Liver (tissue), 9 donors: ENCODE measurements around the gene IFT52. TPM values are rescaled to one million over a fixed set of nuclear protein-coding genes. Genes with fewer than 3 reads are reported as not detected.

ENCODE experiments used
- DNase-seq: peaks from one replicate; pipeline ENCODE4 v3.0.0-alpha.2; 2017; ENCODE audit warnings: low spot score
- H3K27ac ChIP-seq, 2 donors: one replicate each; pipeline ENCODE4 v1.7.0; 2013; ENCODE audit warnings: inconsistent platforms in 2 of 2, low read length in 2 of 2, control low read depth in 1 of 2, low read depth in 1 of 2, mild to moderate bottlenecking in 1 of 2
- H3K27me3 ChIP-seq, 4 donors: one replicate each; pipeline versions ENCODE4 v1.6.1 to v1.7.0; 2013; ENCODE audit warnings: low read length in 3 of 4, inconsistent platforms in 1 of 4, mild to moderate bottlenecking in 1 of 4, moderate library complexity in 1 of 4; ENCODE audit not compliant: control insufficient read depth in 4 of 4, insufficient read depth in 4 of 4
- H3K36me3 ChIP-seq, 4 donors: one replicate each; pipeline versions ENCODE4 v1.6.1 to v1.7.0; 2013; ENCODE audit warnings: low read length in 3 of 4, mild to moderate bottlenecking in 3 of 4, low read depth in 1 of 4, moderate library complexity in 1 of 4; ENCODE audit not compliant: control insufficient read depth in 4 of 4, insufficient read depth in 3 of 4
- H3K4me1 ChIP-seq, 4 donors: one replicate each; pipeline versions ENCODE4 v1.6.1 to v1.7.0; 2013; ENCODE audit warnings: low read length in 3 of 4, mild to moderate bottlenecking in 3 of 4, moderate library complexity in 1 of 4; ENCODE audit not compliant: control insufficient read depth in 4 of 4, insufficient read depth in 4 of 4
- H3K4me3 ChIP-seq, 3 donors: one replicate each; pipeline versions ENCODE4 v1.6.1 to v1.7.0; 2013; ENCODE audit warnings: low read length in 3 of 3, control low read depth in 1 of 3, low read depth in 1 of 3, mild to moderate bottlenecking in 1 of 3
- H3K9ac ChIP-seq, 2 donors: one replicate each; pipeline ENCODE4 v1.7.0; 2013; ENCODE audit warnings: low read length in 2 of 2, mild to moderate bottlenecking in 2 of 2, moderate library complexity in 2 of 2, control low read depth in 1 of 2, low read depth in 1 of 2
- H3K9me3 ChIP-seq, 4 donors: one replicate each; pipeline versions ENCODE4 v1.6.1 to v1.7.0; 2013; ENCODE audit warnings: low read length in 3 of 4; ENCODE audit not compliant: control insufficient read depth in 4 of 4
- ATF3 ChIP-seq: IDR thresholded peaks from 2 replicates; pipeline ENCODE4 v1.6.1; 2016; ENCODE audit warnings: antibody characterized with exemption
- CTCF ChIP-seq: fragments of 150-350 bp; IDR thresholded peaks from 2 replicates; pipeline ENCODE4 v1.5.1; 2017; ENCODE audit warnings: improper control_type of control experiment, low read depth, low read length; ENCODE audit not compliant: missing input control
- EGR1 ChIP-seq, 2 donors: IDR thresholded peaks; 2 replicates each; pipeline ENCODE4 v1.6.1; 2016 to 2018; ENCODE audit warnings: antibody characterized with exemption in 2 of 2, low read depth in 2 of 2
- FOXA1 ChIP-seq: IDR thresholded peaks from 2 replicates; pipeline ENCODE4 v1.6.1; 2016; ENCODE audit warnings: antibody characterized with exemption
- FOXA2 ChIP-seq: IDR thresholded peaks from 2 replicates; pipeline ENCODE4 v1.6.1; 2016; ENCODE audit warnings: antibody characterized with exemption
- GABPA ChIP-seq, 2 donors: IDR thresholded peaks in 1 of 2; conservative IDR thresholded peaks in 1 of 2; 2 replicates each; pipeline ENCODE4 v1.6.1; 2016; ENCODE audit warnings: antibody characterized with exemption in 2 of 2, mild to moderate bottlenecking in 1 of 2, moderate library complexity in 1 of 2
- HNF4A ChIP-seq, 2 donors: conservative IDR thresholded peaks; 2 replicates each; pipeline ENCODE4 v1.6.1; 2016; ENCODE audit warnings: antibody characterized with exemption in 2 of 2, mild to moderate bottlenecking in 2 of 2
- HNF4G ChIP-seq: IDR thresholded peaks from 2 replicates; pipeline ENCODE4 v1.6.1; 2016; ENCODE audit warnings: antibody characterized with exemption
- JUND ChIP-seq, 2 donors: IDR thresholded peaks; 2 replicates each; pipeline ENCODE4 v1.6.1; 2016; ENCODE audit warnings: antibody characterized with exemption in 2 of 2
- MAX ChIP-seq: IDR thresholded peaks from 2 replicates; pipeline ENCODE4 v1.6.1; 2016; ENCODE audit warnings: antibody characterized with exemption
- NR2F2 ChIP-seq: IDR thresholded peaks from 2 replicates; pipeline ENCODE4 v1.6.1; 2016; ENCODE audit warnings: antibody characterized with exemption
- RAD21 ChIP-seq, 2 donors: IDR thresholded peaks; 2 replicates each; pipeline ENCODE4 v1.6.1; 2016; ENCODE audit warnings: antibody characterized with exemption in 2 of 2, mild to moderate bottlenecking in 2 of 2
- REST ChIP-seq: IDR thresholded peaks from 2 replicates; pipeline ENCODE4 v1.6.1; 2016; ENCODE audit warnings: antibody characterized with exemption, mild to moderate bottlenecking
- RXRA ChIP-seq, 2 donors: IDR thresholded peaks; 2 replicates each; pipeline ENCODE4 v1.6.1; 2017 to 2018; ENCODE audit warnings: antibody characterized with exemption in 2 of 2, mild to moderate bottlenecking in 1 of 2
- SP1 ChIP-seq: IDR thresholded peaks from 2 replicates; pipeline ENCODE4 v1.6.1; 2018; ENCODE audit warnings: antibody characterized with exemption, mild to moderate bottlenecking
- TAF1 ChIP-seq: conservative IDR thresholded peaks from 2 replicates; pipeline ENCODE4 v1.6.1; 2016; ENCODE audit warnings: antibody characterized with exemption, mild to moderate bottlenecking
- YY1 ChIP-seq: IDR thresholded peaks from 2 replicates; pipeline ENCODE4 v1.6.1; 2016; ENCODE audit warnings: antibody characterized with exemption, mild to moderate bottlenecking
- ZBTB33 ChIP-seq: IDR thresholded peaks from 2 replicates; pipeline ENCODE4 v1.6.1; 2016; ENCODE audit warnings: antibody characterized with exemption
- WGBS: extraction: QIAGEN DNeasy Blood & Tissue Kit; methylation state at CpG from one replicate; pipeline ENCODE4 v1.1.7; 2013; 5-methylcytosine and 5-hydroxymethylcytosine counted together
- polyA plus RNA-seq, 2 donors: library from polyadenylated mRNA; stranded (reverse) in 1 of 2; unstranded in 1 of 2; fragments of 200-250 nt in 1 of 2; fragments of >200 nt in 1 of 2; fragmentation: Nextera tagmentation in 1 of 2; extraction: Ambion mirVana in 1 of 2; gene quantifications; one replicate each; pipeline versions ENCODE4 v1.2.1 to v1.2.3, GENCODE V29; 2013 to 2015
- total RNA-seq, 2 donors: library from RNA; depleted of rRNA; stranded (reverse); fragments of >200 nt; gene quantifications; one replicate each; pipeline ENCODE4 v1.2.3, GENCODE V29; 2014
- donor health status: healthy.
- donor health status: healthy.
- donor health status: healthy.
- donor health status: healthy.
- donor health status: healthy.

Gene IFT52
- total and polyA plus RNA-seq, 4 donors, result 3.3 to 24.3 (median 4.8) TPM

GRCh38 chr20:43558412-43559146 lies 32.2 kb upstream of the IFT52 start, which contains the start of gene SGK2:
Gene SGK2 (plus strand): TSS chr20:43559027. CDS start chr20:43566496, 7,469 bp downstream.
- H3K27ac ChIP-seq, result peak within 1 kb of the TSS; percentile 62 to 87
- peak within 1 kb of the TSS; percentile 66 to 87 (median 86) for H3K4me3 ChIP-seq
- WGBS, result 25% methylated on average over 12 of the region's 12 CpGs
- peaks cover 7 to 45% (median 28%) of the 10 kb centered on the region in 4 donors for H3K4me1 ChIP-seq
- DNase-seq, result peak; percentile 60
- peaks cover 0 to 5% (median 0%) of the 10 kb centered on the region in 4 donors for H3K36me3 ChIP-seq
- peak within 1 kb of the TSS; percentile 31 to 67 for H3K9ac ChIP-seq
- no peaks in the 10 kb centered on the region for H3K9me3 ChIP-seq
- H3K27me3 ChIP-seq, result no peaks in the 10 kb centered on the region
- TF ChIP-seq YY1 (peak; percentile 35), JUND (IDR thresholded peaks at IDR 0.05) (peak; percentile 17 to 51), ZBTB33 (no peak), ATF3 (peak; percentile 31), SP1 (peak; percentile 85), NR2F2 (no peak), REST (peak; percentile 73), RAD21 (IDR thresholded peaks at IDR 0.05) (peak in 1 of 2 donors; percentile 33), HNF4G (peak; percentile 18), TAF1 (peak; percentile 97), FOXA1 (no peak), MAX (peak; percentile 53), GABPA (IDR thresholded peaks at IDR 0.05 in 1 of 2, conservative IDR thresholded peaks at IDR 0.05 in 1 of 2) (no peak), RXRA (IDR thresholded peaks at IDR 0.05) (peak; percentile 86 to 91), EGR1 (IDR thresholded peaks at IDR 0.05; ENCODE audit: low read depth in 2 of 2) (no peak), FOXA2 (no peak), CTCF (no peak), HNF4A (conservative IDR thresholded peaks at IDR 0.05) (peak; percentile 55 to 76)
